ENCODE data around the gene DNAJC16. TPM values are rescaled to one million over a fixed set of nuclear protein-coding genes. Genes with fewer than 3 reads are reported as not detected.

DNAJC16 gene
- total RNA-seq, 1 donor from 2014 or later: 26.3 TPM

GRCh38 chr1:15506831-15507230 is 19.8 kb upstream of the DNAJC16 start:
- H3K4me1 Mint-ChIP-seq (ENCODE audit: unreplicated experiment): no peaks in the 10 kb centered on the region
- no peaks in the 10 kb centered on the region for H3K27me3 Mint-ChIP-seq
- H3K9me3 Mint-ChIP-seq: no peaks in the 10 kb centered on the region
- H3K4me3 Mint-ChIP-seq: no peak overlapping the region
- H3K27ac Mint-ChIP-seq: no peak overlapping the region
- H3K36me3 Mint-ChIP-seq: peaks cover 4% of the 10 kb centered on the region
- no peak for TF ChIP-seq CTCF (conservative IDR thresholded peaks at IDR 0.05)
- no peak for DNase-seq (ENCODE audit: extremely low spot score, unreplicated experiment)

GRCh38 chr1:15507278-15507677 is 19.4 kb upstream of the DNAJC16 start:
- DNase-seq (ENCODE audit: extremely low spot score, unreplicated experiment): no peak
- Mint-ChIP-seq H3K27me3 (no peaks in the 10 kb centered on the region), H3K27ac (no peak overlapping the region), H3K9me3 (no peaks in the 10 kb centered on the region), H3K4me3 (no peak overlapping the region), H3K36me3 (peaks cover 4% of the 10 kb centered on the region), H3K4me1 (ENCODE audit: unreplicated experiment) (no peaks in the 10 kb centered on the region)
- TF ChIP-seq CTCF (conservative IDR thresholded peaks at IDR 0.05): no peak

GRCh38 chr1:15508700-15509487 is 17.8 kb upstream of the DNAJC16 start:
- Mint-ChIP-seq H3K4me3 (no peak overlapping the region), H3K9me3 (no peaks in the 10 kb centered on the region), H3K36me3 (peaks cover 4% of the 10 kb centered on the region), H3K4me1 (ENCODE audit: unreplicated experiment) (no peaks in the 10 kb centered on the region), H3K27me3 (no peaks in the 10 kb centered on the region), H3K27ac (no peak overlapping the region)
- no peak for TF ChIP-seq CTCF (conservative IDR thresholded peaks at IDR 0.05)
- DNase-seq (ENCODE audit: extremely low spot score, unreplicated experiment): no peak

- no peaks in the 10 kb centered on the region for H3K9me3 Mint-ChIP-seq
- peaks cover 4% of the 10 kb centered on the region for H3K36me3 Mint-ChIP-seq
- no peak overlapping the region for H3K27ac Mint-ChIP-seq
- H3K4me3 Mint-ChIP-seq: no peak overlapping the region
- H3K4me1 Mint-ChIP-seq (ENCODE audit: unreplicated experiment): no peaks in the 10 kb centered on the region
- no peaks in the 10 kb centered on the region for H3K27me3 Mint-ChIP-seq
- no peak for TF ChIP-seq CTCF (conservative IDR thresholded peaks at IDR 0.05)
- DNase-seq (ENCODE audit: extremely low spot score, unreplicated experiment): no peak
These were observed 17.1 kb upstream of the DNAJC16 start for GRCh38 chr1:15509586-15509985.

GRCh38 chr1:15510611-15511405 is 15.8 kb upstream of the DNAJC16 start:
- H3K27me3 Mint-ChIP-seq: no peaks in the 10 kb centered on the region
- H3K4me1 Mint-ChIP-seq (ENCODE audit: unreplicated experiment): no peaks in the 10 kb centered on the region
- H3K36me3 Mint-ChIP-seq: peaks cover 7% of the 10 kb centered on the region
- no peaks in the 10 kb centered on the region for H3K9me3 Mint-ChIP-seq
- TF ChIP-seq CTCF (conservative IDR thresholded peaks at IDR 0.05): no peak
- no peak overlapping the region for H3K4me3 Mint-ChIP-seq
- no peak overlapping the region for H3K27ac Mint-ChIP-seq
- DNase-seq (ENCODE audit: extremely low spot score, unreplicated experiment): no peak

Measured in type B pancreatic cell (in vitro differentiated cells).